ENCODE results near the gene RIN3.

DNA sequence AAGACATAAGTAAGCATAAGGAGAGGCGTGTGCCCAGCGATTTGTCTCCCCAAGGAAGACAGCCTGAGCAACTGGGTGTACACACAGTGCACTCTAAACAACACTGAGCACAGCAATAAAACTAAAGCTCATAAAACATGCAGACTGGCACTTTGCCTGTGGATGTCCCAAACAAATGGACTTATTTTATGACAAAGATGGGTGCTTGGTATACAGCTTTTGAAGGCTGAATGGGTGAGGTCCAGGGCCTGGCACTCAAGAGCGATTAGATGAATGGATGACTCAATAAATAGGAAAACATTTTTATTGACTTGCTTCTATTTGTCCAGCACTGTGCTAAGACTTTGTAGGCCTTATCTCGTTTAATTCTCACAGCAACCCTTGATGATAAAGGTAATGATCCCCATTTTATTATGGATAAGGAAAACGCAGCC, 206.3 kb downstream of the RIN3 start:
- no peak for TF ChIP-seq CTCF (IDR thresholded peaks at IDR 0.05)
- TF ChIP-seq POLR2A (IDR thresholded peaks at IDR 0.05): no peak

All from testis (tissue), 2 donors.